IPS-NIHi11 (cell line): ENCODE results near the gene RACK1.

Experiments used
- DNase-seq: peaks from one replicate; pipeline ENCODE4 v3.0.0; 2012; ENCODE audit warnings: mixed read lengths, low spot score

The RACK1 gene

DNA sequence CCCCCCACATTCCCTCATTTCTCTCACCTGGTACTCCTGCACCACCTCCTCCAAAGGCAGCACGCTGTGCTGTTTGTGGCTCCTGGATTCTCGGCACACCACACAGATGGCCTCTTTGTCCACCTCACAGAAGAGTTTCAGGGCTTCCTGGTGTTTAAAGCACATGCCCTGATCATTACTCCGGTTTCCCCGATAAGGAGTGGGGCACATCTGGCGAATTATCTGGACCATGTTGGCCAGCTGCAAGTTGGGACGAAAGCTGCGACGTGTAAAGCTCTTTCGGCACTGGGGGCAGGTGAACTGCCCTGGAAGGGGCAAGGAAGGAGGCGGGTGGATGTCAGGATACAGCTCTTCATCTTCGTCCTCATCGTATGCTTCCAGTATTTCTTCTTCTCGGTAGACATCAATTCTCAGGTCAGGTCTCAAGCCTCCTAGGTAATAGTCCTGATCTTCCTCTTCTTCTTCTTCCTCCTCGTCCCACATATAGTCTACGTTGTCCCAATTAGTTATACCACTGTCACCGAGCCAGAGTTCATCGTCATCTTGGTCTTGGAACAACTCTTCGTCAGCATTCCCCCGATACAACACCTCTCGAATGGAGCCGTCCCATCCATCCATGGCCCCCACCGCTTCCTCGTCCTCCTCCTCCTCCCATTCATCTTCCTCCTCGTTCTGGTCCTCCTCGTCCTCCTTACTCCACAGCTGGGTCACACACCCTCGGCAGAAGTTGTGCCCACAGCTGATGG lies 16.4 kb upstream of the RACK1 start:
- no peak for DNase-seq

DNA sequence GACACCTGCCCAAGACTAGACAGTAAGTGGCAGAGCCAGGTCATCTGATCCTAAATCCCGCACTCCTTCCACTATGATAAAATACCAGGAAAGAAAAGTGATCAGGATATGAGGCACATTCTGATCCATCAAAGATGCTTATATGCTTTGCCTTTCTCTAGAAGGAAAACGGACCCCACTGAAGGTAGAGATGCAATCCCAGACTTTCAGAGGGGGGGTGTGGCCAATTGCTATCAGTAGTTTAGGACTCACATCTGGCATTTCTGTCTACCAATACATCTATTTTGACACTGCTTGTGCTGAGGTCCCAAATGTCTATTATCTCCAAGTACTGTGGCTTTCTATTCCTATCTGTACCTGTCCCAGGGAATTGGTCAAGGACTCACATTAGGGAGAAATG lies 15.6 kb upstream of the RACK1 start:
- DNase-seq = no peak

DNA sequence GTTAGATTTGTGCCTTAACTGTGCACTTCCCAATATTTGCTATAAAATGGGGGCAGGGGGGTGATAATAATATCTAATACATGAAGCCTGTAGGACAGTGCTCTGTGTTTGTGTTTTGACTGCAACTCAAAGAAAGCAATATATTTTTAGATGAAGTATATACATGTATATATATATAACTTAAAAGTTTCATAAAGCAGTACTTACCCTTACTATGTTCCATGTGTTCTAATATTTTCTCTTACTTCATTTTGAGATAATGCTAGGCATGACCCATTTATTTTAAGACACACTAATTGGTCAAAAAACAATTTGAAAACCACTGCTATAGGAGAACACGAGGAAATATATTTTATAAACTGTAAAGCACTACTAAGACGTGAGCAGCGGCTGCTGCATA lies 14.9 kb upstream of the RACK1 start:
- DNase-seq = no peak

DNA sequence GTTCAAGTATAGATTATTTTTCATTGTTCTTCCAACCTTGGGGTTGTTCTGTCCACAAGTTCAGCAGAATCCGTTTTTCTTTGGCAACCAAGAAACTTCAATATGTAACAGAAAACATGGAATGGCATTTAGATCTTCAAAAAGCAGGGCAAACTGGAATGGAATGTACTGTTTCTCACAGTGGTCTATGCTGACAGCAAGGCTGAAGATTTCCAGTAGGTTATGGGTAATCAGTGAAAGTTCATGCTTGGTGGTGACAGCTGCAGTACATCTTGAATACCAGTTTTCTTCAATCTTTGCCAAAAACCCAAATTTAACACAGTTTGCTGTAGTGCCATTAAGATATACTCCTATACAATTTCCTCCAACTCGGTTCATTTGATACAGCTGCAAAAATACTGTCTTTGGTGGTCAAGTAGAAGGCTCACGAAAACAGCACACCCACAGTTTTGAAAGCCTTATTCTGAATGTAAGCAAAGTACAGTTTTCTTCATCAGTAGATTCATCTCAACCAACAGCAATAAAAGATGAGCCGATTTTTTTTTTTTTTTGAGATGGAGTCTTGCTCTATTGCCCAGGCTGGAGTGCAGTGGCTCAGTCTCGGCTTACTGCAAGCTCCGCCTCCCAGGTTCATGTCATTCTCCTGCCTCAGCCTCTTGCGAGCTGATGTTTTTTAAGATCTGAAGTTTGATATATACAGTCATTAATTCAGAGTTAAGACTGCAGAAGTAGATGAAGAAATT lies 12.3 kb upstream of the RACK1 start:
- DNase-seq = no peak

DNA sequence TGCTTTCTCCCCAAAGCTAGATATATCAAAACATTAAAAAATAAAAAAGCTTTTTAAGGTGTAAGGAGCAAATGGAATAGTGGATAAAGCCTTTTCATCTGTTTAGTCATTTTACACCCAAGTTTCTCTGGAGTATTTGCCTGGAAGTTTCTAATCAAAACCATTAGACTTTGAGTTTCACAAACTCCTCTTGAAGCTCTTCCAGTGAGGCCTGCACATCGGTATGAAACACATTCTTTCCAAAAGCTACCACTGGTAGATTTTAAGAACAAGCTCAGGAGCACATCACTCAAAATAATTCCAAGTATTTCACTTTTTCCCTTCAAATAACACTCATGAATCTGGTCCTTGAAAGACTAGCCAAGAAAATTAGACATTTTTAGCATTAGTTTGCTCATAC lies 11.6 kb upstream of the RACK1 start:
- DNase-seq = no peak

DNA sequence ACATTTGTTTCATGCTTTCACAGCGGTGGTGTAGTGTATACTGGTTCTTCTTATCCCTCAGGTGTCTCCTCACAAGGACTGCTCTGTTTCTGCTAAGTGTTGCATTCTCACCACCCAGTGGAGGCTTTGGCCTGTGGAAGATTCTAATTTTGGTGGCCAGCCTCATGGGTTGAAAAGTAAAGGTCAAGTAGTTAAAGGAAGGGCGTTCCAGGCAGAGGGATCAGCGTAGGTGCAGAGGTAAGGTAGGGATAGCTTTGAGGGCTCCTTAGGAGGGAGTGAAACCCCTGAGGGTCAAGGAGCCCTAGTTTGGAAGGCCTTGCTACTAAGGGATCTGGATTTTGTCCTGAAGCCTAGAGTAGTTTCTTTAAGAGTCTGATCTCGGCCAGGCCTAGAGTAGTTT lies 4.6 kb upstream of the RACK1 start:
- no peak for DNase-seq

DNA sequence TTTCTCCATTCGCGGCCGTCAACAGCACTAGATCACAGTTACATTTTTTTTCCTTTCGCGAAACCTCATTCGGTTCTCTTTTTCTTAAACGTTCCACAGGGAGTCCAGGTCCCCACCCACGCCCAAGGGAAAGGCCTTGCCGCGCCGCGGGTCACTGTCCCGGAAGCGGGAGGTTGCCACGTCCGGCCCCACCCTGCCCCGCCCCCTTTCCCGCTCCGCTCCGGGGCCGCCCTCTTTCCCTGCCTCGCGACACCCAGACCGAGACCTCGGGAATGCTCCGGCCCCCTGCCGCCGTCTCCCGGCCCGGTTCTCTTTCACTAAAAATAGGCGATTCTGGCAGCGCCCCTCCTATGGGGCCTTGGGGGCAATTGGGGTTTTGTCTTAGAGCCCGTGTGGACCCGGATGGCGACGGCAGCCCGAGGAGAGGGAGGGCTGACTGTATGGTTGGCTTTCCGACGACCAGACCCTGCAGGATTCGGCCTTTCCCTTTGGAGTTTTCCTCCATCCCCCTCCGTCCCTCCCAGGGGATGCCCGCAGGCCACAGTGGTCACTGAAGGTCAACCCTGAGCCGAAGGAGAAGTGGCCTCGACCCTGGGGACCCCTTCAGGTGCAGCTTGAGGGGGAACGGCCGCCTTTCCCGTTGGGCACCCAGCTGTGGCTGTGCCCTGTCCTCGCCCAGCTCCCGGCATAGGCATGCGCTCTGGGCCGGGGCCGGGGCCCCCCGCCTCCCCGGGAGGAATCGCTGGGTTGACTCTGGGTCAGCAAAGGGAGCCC lies 2.8 kb upstream of the RACK1 start:
- peak; percentile 90 for DNase-seq

DNA sequence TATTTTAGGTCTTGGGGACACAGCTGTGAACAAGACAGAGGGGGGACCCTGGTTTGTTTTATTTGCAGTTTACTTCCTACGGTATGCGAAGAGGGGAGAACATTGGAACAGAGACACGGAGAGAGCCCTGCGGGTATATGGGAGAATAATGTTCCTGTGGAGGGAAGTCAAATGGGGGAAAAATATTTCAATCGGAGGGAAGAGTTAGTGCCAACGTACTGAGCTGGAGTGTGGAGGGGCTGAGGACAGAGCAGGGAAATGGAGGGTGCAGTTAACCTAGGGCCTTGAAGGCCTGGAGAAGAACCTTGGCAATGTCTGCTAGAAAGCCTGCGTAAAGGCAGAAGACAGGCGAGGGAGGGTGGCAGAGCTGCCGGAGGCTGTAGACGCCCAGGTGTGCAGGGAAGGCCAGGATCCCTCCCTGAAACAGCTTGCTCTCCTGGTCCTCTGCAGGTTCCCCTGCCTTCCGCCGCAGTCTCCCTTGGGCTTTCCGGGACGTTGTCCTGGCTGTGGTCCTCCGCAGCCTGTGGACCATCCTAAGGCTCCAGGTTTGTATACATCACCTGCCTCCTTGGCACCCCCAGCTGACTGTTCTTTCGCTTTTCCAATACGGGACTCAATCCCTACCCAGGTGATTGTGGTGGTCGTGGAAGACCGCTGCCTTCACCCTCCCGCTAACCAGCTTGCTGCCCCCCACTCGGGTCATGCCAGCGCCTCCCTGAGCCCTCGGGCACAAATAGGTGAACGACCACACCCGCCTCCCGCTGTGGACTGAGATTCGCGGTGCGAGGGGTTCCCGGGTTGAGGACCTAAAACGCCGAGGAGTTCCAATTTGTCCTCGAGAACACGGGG lies 1.9 kb upstream of the RACK1 start:
- DNase-seq = no peak

DNA sequence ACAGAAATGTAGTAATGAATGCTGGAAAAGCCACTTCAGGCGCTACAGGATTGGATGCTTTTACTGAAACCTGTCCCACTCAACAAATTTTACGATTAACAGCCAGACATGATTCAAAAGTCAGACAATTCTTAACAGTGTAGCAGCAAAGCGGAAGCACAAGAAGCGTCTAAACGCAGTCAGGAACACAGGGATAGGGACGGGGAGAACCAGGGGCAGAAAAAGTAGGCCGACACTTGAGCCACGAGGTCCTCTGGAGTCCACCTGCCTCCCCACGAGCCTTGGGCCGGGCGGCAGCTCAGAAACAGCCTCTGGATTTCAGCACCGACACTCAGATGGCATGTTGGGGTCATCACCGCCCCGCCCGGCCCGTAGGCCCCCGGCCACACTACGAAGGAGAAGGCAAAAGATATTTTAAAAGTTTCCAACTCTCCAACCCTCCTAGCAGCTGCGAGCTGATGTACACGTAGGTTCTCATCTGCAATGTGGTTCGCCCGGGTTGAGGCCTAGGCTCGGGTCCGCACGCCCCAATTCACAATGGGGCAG lies 615 bp downstream of the RACK1 start:
- no peak for DNase-seq

DNA sequence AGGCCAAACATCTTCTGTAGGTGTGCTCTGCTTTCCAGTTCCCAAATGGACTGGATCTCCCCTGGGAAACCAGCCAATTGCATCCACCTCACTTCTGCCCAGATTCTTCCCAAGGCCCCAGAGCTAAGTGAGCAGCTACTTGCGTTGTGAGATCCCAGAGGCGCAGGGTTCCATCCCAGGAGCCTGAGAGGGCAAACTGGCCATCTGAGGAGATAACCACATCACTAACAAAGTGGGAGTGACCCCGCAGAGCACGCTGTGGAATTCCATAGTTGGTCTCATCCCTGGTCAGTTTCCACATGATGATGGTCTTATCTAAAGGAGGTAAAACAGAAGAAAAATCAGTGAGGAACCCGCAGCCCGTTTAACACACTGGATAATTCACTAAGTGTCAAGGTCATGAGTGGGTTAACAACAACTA lies 1.7 kb downstream of the RACK1 start:
- DNase-seq = no peak

DNA sequence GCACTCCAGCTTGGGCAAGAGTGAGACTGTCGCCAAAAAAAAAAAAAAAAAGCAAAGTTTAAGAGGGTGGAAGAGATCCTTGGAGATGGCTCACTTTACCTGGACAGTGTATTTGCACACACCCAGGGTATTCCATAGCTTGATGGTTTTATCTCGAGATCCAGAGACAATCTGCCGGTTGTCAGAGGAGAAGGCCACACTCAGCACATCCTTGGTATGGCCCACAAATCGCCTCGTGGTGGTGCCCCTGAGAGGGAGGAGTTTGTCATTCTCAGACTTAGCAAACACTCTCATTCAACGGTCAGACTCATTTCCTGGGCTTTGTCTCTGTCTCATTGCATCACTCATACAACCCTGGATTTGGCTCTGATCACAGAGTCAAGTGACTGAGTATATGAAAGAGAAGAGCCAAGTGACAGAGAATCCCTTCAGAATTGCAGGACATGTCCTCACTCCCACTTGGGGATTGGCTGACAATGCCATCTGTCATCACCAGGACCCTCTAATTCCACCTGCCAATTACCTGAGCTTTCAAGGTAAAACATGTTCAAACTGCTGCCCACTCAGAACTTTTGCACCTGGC lies 2.2 kb downstream of the RACK1 start:
- no peak for DNase-seq

DNA sequence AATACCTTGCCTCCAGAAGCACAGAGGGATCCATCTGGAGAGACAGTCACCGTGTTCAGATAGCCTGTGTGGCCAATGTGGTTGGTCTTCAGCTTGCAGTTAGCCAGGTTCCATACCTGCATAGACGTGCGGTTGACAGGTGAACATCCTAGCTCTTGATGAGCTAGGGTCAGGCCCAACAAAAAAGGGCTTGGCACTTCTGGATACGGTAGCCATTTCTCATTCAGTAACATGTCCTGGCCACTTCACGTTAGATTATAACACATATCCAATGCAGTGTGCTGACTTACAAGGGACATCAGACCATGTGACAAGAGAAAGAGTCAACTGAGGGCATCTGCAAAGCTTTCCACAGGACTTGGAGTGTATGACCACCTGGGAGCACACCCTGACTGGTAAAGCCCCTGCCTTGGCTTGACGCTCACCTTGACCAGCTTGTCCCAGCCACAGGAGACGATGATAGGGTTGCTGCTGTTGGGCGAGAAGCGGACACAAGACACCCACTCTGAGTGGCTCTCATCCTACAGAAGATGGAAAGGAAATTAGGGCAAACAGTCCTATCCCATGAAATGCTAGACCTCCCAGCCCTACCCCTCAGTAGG lies 4.5 kb downstream of the RACK1 start:
- DNase-seq = no peak

DNA sequence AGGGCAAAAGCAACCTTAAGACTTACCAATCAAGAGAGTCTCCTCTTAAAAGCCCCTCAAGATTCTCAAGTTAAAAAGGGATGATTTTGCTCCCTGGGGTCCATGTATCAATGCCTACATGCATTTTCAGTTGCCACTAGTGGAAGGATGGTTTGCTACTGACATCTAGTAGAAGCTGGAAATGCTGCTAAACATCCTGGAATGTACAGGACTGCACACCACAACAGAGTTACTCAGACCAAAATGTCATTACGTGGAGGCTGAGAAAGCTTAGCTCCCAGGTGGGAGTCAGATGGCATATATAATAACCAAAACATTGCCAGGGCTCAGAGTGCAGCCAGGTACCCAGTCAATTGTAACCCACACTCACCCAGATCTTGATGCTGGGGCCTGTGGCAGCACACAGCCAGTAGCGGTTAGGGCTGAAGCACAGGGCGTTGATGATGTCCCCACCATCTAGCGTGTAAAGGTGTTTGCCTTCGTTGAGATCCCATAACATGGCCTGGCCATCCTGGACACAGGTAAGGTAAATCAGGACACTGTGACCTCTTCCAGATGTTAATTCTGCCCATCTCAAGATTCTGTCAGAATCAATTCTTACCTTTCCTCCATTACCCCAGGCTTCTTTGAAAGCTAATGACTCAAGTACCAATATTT lies 5.8 kb downstream of the RACK1 start:
- no peak for DNase-seq

DNA sequence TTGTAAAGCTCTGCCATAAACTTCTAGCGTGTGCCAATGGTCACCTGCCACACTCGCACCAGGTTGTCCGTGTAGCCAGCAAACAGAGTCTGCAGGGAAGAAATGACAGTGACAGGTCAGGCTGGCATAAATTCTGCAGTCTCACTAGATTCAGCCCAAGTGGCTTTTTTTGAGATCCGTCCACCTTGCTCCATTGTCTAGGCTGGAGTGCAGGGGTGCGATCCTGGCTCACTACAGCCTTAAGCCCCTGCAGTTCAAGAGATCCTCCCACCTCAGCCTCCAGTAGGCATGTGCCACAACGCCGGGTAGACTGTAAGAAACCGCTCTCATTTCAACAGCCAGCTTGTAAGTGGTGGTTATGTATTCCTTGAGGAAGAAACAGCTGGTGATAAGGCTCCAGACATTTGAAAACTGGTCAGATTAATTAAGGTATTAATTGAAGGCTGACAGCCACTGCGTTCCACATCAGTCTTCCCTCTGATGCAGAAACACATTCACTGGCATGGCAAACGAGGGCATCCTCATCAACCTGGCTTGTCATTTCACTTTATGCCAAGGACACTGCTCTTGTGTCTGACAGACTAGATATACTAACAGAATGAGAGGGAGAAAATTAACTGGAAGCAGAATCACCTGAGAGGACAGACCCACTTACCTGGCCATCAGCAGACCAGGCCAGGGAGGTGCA lies 6.6 kb downstream of the RACK1 start:
- no peak for DNase-seq

DNA sequence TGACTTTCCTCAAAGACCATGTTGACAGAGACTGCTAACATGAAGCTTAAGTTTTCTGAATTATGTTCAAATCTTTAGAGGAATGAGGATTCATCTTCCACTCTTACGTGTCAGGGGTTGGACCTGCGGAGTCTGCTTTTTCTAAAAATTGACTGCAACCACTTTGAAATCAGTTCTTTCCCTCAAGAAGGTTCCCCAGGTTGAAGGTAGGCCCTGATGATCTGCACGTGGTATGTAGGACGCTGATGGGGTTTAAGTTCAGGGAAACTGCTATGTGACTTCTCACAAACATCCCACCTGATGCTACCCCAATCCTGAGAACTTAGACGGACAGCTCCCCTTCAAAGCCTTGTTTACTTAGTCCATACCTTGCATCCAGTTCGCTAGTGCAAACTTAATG lies 7.2 kb downstream of the RACK1 start:
- DNase-seq = no peak

DNA sequence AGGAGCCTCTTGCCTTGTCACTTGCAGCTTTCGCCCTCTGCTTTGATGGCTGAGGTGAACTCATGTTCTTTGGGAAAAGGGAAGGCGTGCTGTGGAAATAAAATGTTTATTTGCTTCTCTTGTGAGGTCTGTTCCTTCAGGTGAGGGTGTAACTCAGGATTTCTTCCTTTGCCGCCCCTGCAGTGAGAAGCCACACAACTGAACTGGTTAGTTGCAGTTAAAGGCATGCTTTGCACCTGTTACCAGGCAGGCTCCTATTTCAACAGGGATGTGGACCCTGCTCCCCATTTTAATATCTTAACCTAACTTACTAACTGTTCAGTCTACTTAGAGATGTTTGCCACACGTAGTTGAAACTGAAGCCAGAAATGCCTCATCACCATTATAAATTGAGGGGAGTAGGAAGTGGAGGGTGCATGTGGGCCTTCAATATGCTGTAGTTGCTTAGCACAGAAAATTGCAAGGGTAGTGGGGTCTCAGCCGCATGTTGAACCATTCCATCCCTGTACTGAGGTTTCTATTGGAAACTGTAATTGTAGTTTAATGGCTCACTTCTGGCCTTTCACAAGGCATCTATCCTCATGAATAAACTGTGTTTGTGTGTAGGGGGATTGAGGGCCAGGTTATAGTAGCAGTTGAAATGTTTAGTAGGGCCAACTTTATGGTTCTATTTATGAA lies 7.9 kb downstream of the RACK1 start:
- no peak for DNase-seq

DNA sequence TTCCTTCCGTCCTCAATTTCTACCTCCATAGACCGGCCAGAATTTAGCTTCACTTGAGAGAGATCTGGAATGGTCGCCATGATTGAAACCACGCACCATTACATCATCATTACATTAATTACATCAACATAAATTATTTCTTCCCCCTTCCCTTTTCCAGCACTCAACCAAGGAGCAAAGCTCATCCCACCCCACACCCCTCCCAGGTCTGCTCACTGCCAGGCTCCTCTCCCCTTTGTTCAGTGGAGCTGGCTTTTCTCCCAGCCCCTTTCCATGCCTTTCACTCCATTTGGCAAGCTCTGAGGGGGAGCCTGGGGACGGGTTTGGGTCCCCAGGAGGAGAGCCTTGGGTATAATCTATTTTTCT lies 8.4 kb downstream of the RACK1 start:
- DNase-seq = no peak

DNA sequence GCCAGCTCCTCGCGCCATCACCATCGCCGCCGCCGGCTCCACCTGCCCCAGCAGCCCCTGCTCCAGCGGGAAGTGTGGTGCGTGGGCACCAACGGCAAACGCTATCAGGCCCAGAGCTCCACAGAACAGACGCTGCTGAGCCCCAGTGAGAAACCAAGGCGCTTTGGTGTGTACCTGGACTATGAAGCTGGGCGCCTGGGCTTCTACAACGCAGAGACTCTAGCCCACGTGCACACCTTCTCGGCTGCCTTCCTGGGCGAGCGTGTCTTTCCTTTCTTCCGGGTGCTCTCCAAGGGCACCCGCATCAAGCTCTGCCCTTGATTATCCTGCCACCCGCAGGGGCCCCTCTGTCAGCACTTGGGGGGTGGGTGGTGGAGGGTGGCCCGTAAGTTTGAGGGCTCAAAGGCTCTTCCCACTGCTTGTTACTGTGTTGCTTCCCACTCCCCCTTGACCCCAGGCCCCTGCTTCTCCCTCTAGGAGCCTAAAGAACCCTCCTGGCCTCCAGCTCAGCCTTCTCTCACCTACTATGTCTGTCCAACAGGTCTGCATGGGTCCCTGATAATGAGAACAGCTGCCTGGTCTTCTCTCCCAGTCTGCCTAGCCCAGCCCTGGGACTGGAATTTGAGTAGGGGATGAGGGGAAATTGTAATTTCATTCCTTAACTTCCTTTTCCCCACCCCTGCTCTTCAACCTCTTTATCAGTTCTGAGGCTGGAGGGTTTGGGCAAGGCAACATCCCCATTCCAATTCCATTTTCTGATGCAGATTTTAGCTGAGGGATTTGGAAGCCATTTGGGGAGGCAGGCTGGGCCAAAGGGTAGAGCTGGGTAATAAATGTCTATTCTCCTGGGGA lies 9.0 kb downstream of the RACK1 start:
- DNase-seq = no peak
